GM18868 (cell line): Measurements from ENCODE around the gene PCDHGB3.
"Not testable (repeated sequence)": the region's sequence is repeated elsewhere in the genome, so short reads cannot be mapped to it uniquely, and the experiment has no call there.

Source experiments
- ATAC-seq: cut with Tn5 transposase; IDR thresholded peaks from one replicate; pipeline ENCODE4 v1.9.1; 2021; ENCODE audit warnings: mild to moderate bottlenecking, moderate library complexity; ENCODE audit not compliant: unreplicated experiment

The PCDHGB3 gene

DNA sequence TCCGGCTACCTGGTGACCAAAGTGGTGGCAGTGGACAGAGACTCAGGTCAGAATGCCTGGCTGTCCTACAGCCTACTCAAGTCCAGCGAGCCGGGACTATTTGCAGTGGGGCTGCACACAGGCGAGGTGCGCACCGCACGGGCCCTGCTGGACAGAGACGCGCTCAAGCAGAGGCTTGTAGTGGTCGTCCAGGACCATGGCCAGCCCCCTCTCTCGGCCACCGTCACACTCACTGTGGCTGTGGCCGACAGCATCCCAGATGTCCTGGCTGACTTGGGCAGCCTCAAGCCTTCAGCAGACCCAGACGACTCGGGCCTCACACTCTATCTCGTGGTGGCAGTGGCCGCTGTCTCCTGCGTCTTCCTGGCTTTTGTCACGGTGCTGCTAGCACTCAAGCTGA is 13.1 kb upstream of the PCDHGB3 start:
- ATAC-seq: no peak

DNA sequence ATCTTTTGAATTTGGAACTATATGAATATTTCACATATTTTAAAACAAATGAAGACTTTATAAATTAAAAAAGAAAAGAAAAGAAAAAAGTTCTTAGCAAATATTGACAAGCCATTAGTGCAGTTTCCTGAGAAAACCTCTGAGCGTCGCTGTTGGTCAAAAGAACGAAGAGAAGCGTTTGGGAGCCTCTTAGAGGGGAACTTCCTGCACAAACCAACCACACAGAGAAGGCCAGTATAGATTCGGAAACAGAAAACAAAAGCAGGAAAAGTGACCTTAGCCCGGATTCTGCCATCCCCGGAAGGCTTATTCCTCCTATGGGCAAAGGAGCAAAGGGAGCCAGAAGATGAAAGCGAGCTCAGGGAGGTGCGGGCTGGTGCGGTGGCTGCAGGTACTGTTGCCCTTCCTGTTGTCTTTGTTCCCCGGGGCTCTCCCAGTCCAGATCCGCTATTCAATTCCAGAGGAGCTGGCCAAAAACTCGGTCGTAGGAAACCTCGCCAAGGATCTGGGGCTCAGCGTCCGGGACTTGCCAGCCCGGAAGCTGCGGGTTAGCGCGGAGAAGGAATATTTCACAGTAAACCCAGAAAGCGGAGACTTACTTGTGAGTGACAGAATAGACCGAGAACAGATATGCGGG is 10.1 kb upstream of the PCDHGB3 start, which contains the start of gene PCDHGB2:
Gene PCDHGB2 (plus strand): TSS at position 205 of the 637 bp plus-strand sequence. CDS start 142 bp downstream, at position 347.
- peak; percentile 79 for ATAC-seq

DNA sequence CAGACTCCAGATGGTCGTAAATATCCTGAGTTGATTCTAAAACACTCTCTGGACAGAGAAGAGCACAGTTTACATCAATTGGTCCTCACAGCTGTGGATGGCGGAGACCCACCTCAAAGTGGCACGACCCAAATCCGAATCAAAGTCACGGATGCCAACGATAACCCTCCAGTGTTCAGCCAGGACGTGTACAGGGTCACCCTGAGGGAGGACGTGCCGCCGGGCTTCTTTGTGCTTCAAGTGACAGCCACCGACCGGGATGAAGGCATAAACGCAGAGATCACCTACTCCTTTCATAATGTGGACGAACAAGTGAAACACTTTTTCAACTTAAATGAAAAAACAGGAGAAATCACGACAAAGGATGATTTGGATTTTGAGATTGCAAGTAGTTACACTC is 9.4 kb upstream of the PCDHGB3 start:
- no peak for ATAC-seq

DNA sequence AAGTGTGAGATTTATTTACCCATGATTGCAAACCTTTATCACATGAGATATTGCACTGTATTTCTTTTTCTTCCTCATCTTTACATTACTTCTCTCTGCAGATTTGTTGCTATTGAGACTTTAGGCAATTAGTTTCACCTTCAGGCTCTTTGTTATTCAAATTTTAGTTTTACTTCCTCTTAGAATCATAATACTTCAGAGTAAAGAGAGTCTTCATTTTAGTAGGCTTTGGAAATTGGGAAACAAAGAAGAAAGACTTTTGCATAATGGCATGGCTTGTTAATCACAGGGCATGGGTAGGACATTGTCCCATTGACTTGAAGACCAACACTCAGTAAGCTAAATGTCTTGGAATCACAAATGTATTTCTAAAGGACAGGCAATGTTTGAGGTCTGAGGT is 7.3 kb upstream of the PCDHGB3 start:
- no peak for ATAC-seq

DNA sequence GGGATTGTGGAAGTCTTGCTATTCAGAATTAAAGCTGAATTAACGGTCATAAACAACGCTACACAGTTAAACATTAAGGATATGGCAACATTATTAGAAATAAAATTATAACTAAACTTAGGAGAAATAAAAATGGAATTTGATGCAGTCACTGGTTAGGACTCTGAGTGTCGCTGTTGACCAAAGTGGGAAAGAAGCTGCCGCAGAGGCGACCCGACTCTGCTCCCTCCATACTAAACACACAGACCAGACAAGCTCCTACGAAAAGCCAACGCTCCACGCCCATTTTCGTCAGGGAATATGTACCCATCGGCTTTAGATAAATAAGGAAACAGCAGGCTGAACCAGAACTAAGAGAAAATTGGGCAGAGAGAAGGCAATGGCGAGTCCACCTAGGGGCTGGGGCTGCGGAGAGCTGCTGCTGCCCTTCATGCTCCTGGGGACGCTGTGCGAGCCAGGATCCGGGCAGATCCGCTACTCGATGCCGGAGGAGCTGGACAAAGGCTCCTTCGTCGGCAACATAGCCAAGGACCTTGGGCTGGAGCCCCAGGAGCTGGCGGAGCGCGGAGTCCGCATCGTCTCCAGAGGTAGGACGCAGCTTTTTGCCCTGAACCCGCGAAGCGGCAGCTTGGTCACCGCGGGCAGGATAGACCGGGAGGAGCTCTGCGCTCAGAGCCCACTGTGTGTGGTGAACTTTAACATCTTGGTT is 5.9 kb upstream of the PCDHGB3 start, which contains the start of gene PCDHGA5:
Gene PCDHGA5 (plus strand): TSS at position 211 of the 709 bp plus-strand sequence. CDS start 169 bp downstream, at position 380.
- no peak for ATAC-seq

DNA sequence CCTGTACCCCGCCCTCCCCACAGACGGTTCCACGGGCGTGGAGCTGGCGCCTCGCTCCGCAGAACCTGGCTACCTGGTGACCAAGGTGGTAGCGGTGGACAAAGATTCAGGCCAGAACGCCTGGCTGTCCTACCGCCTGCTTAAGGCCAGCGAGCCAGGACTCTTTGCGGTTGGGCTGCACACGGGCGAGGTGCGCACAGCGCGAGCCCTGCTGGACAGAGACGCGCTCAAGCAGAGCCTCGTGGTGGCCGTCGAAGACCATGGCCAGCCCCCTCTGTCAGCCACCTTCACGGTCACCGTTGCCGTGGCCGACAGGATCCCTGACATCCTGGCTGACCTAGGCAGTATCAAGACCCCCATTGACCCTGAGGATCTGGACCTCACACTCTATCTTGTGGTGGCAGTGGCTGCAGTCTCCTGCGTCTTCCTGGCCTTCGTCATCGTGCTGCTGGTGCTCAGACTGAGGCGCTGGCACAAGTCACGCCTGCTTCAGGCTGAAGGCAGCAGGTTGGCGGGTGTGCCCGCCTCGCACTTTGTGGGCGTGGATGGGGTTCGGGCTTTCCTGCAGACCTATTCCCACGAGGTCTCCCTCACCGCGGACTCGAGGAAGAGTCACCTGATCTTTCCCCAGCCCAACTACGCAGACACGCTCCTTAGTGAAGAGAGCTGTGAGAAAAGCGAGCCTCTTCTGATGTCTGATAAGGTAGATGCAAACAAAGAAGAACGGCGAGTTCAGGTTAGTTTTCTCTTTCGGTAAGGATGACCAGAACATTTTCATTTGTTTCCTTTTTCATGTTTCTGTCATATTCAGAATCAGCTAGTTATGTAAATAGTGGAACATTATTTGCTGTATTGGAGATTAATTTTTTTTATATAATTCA is 3.8 kb upstream of the PCDHGB3 start:
- ATAC-seq: no peak

DNA sequence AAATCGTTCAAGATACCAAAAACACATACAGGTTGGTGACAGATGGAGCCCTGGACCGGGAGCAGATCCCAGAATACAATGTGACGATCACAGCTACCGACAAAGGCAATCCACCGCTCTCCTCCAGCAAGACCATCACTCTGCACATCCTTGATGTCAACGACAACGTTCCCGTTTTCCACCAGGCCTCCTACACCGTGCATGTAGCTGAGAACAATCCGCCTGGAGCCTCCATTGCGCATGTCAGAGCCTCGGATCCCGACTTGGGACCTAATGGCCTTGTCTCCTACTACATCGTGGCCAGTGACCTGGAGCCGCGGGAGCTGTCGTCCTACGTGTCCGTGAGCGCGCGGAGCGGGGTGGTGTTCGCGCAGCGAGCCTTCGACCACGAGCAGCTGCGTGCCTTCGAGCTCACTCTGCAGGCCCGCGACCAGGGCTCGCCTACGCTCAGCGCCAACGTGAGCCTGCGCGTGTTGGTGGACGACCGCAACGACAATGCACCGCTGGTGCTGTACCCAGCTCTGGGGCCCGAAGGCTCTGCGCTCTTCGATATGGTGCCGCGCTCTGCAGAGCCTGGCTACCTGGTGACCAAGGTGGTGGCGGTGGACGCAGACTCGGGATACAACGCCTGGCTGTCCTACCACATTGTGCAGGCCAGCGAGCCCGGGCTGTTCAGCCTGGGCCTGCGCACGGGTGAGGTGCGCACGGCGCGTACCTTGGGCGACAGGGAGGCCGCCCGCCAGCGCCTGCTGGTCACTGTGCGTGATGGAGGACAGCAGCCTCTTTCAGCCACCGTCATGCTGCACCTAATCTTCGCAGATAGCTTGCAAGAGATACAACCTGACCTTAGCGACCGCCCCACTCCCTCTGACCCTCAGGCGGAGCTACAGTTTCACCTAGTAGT is 1.8 kb downstream of the PCDHGB3 start:
- no peak for ATAC-seq

DNA sequence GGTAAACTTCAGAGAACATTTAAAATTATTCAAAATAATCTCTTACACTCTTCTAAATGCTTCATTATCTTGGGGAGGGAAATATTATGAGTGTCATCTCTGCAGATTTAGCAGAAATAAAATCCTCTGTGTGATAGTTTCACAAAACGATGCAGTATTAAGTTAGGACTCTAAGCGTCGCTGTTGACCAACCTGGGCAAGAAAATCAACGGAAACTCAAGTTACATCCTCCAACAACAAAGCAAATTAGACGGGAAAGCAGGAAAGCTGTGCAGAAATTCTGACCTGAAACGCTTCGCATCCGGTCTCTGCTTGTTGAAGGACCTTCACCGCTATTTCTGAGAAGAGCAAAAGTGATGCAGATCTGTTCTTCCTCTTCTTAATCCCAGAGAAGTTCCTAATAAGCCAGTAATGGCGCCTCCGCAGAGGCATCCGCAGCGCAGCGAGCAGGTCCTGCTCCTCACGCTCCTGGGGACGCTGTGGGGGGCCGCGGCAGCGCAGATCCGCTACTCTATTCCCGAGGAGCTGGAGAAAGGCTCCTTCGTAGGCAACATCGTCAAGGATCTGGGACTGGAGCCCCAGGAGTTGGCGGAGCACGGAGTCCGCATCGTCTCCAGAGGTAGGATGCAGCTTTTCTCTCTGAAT is 3.8 kb downstream of the PCDHGB3 start, which contains the start of gene PCDHGA6:
Gene PCDHGA6 (plus strand): TSS at position 219 of the 645 bp plus-strand sequence. CDS start 193 bp downstream, at position 412.
- no peak for ATAC-seq

DNA sequence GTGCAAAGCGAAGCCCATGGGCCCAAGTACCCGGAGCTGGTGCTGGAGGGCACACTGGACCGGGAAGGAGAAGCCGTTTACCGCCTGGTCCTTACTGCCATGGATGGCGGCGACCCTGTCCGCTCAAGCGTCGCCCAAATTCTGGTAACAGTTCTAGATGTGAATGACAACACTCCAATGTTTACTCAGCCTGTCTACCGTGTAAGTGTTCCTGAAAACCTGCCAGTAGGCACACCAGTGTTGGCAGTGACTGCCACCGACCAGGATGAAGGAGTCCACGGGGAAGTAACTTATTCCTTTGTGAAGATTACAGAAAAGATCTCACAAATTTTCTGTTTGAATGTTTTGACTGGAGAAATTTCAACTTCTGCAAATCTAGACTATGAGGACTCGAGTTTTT is 4.6 kb downstream of the PCDHGB3 start:
- no peak for ATAC-seq

DNA sequence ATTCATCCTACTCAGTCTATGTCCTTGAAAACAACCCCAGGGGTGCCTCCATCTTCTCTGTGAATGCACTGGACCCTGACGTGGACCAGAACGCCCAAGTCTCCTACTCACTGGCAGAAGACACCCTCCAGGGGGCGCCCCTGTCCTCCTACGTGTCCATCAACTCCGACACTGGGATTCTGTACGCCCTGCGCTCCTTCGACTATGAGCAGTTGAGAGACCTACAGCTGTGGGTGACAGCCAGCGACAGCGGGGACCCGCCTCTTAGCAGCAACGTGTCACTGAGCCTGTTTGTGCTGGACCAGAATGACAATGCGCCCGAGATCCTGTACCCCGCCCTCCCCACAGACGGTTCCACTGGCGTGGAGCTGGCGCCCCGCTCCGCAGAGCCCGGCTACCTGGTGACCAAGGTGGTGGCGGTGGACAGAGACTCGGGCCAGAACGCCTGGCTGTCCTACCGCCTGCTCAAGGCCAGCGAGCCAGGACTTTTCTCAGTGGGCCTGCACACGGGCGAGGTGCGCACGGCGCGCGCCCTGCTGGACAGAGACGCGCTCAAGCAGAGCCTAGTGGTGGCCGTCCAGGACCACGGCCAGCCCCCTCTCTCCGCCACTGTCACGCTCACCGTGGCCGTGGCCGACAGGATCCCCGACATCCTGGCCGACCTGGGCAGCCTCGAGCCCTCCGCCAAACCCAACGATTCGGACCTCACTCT is 5.6 kb downstream of the PCDHGB3 start:
- ATAC-seq: not testable (repeated sequence)

DNA sequence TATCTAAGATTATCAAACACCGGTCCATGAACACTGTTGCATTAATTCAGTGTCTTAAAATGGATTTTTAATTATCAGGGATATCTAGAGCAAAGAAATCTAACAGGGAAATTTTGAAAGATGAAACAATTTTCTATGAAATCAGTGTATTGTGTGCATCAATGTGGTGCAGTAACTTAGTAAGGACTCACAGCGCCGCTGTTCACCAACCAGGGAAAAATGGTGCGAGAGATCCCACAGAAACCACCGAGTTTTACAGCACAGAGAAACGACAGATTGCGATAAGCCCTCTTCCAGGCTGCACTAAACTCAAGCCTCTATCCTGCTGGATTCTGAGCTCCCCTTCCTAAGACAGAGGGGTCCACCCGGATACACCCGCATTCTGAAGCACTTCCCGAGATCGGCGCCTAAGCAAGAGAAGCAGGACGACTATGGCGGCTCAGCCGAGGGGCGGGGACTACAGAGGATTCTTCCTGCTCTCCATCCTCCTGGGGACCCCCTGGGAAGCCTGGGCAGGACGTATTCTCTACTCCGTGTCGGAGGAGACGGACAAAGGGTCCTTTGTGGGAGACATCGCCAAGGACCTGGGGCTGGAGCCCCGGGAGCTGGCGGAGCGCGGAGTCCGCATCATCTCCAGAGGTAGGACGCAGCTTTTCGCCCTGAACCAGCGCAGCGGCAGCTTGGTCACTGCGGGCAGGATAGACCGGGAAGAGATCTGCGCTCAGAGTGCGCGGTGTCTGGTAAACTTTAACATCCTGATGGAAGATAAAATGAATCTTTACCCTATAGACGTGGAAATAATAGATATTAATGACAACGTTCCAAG is 12.6 kb downstream of the PCDHGB3 start, which contains the start of gene PCDHGA7:
Gene PCDHGA7 (plus strand): TSS at position 274 of the 826 bp plus-strand sequence. CDS start 158 bp downstream, at position 432.
- peak; percentile 83 for ATAC-seq

DNA sequence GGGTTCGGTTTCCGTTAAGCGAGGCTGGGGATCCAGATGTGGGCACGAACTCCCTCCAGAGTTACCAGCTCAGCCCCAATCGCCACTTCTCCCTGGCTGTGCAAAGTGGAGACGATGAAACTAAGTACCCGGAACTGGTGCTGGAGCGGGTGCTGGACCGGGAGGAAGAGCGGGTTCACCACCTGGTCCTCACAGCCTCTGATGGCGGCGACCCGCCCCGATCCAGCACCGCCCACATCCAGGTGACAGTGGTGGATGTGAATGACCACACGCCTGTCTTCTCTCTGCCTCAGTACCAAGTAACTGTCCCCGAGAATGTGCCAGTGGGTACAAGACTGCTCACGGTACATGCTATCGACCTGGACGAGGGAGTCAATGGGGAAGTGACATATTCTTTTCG is 13.3 kb downstream of the PCDHGB3 start:
- no peak for ATAC-seq

DNA sequence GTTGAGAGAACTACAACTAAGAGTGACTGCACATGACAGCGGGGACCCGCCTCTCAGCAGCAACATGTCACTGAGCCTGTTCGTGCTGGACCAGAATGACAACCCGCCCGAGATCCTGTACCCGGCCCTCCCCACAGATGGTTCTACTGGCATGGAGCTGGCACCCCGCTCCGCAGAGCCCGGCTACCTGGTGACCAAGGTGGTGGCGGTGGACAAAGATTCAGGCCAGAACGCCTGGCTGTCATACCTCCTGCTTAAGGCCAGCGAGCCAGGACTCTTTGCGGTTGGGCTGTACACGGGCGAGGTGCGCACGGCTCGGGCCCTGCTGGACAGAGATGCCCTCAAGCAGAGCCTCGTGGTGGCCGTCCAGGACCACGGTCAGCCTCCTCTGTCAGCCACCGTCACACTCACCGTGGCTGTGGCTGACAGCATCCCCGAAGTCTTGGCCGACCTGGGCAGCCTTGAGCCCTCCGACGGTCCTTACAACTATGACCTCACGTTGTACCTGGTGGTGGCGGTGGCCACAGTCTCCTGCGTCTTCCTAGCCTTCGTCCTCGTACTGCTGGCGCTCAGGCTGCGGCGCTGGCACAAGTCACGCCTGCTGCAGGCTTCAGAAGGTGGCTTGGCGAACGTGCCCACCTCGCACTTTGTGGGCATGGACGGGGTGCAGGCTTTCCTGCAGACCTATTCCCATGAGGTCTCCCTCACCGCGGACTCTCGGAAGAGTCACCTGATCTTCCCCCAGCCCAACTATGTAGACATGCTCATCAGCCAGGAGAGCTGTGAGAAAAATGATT is 14.6 kb downstream of the PCDHGB3 start:
- no peak for ATAC-seq

DNA sequence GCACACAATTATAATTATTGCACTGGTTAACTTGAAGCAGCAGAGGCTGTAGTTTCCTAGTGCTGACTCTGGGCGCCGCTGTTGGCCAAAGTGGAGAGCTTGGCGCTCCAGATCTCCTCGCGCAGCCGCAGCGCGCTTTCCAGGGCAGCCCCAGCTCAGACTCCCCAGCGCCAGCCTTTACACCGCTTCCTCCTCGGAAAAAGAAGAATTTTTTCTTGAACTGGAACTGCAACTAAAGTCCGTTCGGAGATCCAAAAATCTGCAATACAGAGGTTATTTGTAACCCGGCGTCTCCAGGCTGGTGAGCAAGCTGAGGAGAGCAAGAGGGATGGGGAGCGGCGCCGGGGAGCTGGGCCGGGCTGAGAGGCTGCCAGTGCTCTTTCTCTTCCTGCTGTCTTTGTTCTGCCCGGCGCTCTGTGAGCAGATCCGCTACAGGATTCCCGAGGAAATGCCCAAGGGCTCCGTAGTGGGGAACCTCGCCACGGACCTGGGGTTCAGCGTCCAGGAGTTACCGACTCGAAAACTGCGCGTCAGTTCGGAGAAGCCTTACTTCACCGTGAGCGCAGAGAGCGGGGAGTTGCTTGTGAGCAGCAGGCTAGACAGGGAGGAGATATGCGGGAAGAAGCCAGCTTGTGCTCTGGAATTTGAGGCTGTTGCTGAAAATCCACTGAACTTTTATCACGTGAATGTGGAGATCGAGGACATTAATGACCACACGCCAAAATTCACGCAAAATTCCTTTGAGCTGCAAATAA is 17.7 kb downstream of the PCDHGB3 start, which contains the start of gene PCDHGB4:
Gene PCDHGB4 (plus strand): TSS at position 142 of the 755 bp plus-strand sequence. CDS start 187 bp downstream, at position 329.
- ATAC-seq: peak; percentile 89

DNA sequence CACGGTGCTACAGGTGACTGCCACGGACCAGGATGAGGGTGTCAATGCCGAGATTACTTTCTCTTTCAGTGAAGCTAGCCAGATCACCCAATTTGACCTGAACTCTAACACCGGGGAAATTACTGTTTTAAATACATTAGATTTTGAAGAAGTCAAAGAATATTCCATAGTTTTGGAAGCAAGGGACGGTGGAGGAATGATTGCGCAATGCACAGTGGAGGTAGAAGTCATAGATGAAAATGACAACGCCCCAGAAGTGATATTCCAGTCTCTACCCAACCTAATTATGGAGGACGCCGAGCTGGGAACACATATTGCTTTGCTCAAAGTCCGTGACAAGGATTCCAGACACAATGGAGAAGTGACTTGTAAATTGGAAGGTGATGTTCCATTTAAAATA is 18.6 kb downstream of the PCDHGB3 start:
- ATAC-seq: no peak
